Uterus (tissue), 2 donors: ENCODE results near the gene LTK.

Source experiments
- CTCF ChIP-seq, 4 experiments: fragments of 200-600 bp in 2 of 4; fragments of 450-650 bp in 2 of 4; sonication (generic) in 2 of 4; IDR thresholded peaks; one replicate each; pipeline ENCODE4 v1.5.1; 2016 to 2019; ENCODE audit warnings: antibody characterized with exemption in 4 of 4, mild to moderate bottlenecking in 2 of 4, moderate library complexity in 1 of 4
- POLR2A ChIP-seq, 2 donors: fragments of 450-650 bp; IDR thresholded peaks; one replicate each; pipeline ENCODE4 v1.6.1; 2016; ENCODE audit warnings: antibody characterized with exemption in 2 of 2, mild to moderate bottlenecking in 1 of 2, moderate library complexity in 1 of 2

GRCh38 chr15:41556677-41557076 lies 43.0 kb upstream of the LTK start:
- TF ChIP-seq CTCF (IDR thresholded peaks at IDR 0.05) (no peak), POLR2A (IDR thresholded peaks at IDR 0.05) (no peak)
